Measurements from ENCODE around the gene CMIP.

The CMIP gene

DNA sequence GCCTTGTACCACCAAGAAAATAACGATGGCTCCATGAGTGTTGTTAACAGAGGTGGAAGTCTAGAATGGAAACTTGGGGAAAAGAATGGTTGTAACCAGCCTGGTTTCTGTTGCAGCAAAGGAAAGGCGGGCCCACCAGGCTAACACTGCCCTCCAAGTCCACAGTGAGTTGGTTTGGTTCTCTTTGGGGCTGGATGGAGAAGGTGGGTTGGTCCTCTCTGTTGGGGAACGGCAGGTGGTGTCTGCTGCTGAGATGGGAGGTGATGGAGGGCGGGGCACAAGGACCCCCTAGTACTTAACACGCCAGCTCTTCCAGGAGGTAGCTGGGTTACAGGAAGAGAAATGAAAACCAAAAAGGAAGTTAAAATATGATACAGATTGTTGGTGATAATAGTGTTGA lies 257.9 kb downstream of the CMIP start:
- TF ChIP-seq, protein P1, sequence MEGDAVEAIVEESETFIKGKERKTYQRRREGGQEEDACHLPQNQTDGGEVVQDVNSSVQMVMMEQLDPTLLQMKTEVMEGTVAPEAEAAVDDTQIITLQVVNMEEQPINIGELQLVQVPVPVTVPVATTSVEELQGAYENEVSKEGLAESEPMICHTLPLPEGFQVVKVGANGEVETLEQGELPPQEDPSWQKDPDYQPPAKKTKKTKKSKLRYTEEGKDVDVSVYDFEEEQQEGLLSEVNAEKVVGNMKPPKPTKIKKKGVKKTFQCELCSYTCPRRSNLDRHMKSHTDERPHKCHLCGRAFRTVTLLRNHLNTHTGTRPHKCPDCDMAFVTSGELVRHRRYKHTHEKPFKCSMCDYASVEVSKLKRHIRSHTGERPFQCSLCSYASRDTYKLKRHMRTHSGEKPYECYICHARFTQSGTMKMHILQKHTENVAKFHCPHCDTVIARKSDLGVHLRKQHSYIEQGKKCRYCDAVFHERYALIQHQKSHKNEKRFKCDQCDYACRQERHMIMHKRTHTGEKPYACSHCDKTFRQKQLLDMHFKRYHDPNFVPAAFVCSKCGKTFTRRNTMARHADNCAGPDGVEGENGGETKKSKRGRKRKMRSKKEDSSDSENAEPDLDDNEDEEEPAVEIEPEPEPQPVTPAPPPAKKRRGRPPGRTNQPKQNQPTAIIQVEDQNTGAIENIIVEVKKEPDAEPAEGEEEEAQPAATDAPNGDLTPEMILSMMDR (IDR thresholded peaks at IDR 0.05; ENCODE audit: low read depth, low read length): no peak
- in situ Hi-C loops (cut with HindIII; ENCODE audit: low sequenced_read_pairs): no loop called here
- no peak overlapping the region for H3K4me3 ChIP-seq (ENCODE audit: low read depth, low read length)
- DNase-seq (ENCODE audit: low read depth, low spot score): no peak

DNA sequence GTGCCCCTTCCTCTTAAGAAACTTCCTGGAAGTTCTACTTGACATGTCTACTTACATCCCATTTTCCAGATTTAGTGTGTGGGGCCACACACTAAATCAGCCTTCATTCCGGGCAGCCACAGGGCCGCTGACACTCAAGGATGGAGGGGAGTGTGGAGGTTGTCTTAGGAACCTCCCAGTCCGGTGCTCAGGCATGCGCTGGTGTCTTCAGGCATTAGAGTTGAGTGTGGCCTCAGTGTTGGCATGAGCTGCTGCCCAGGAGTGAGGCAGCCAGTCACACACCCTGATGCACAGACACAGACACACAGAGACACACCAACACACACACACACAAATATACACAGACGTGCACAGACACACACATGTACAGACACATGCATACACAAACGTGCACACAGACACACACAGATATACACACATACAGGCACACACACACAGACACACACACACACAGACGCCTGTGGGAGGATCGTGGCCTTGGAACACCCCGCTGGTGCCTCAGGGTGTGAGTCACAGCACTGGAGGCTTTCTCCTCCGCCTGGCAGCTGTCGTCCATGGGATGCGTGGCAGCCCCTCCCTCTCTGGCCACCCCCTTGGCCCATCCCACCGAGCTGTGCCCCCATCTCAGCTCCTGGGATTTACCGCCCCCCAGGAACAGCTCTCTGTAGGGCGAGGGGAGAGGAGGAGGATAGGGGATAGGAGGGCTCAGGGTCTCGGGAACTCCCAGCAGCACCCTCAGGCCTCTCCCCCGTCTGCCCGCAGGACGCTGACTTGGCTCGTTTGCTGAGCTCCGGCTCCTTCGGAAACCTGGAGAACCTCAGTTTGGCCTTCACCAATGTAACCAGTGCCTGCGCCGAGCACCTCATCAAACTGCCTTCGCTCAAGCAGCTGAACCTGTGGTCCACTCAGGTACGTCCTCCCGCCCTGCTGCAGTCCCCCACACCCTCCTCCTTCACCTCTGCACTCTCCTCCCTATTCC lies 258.9 kb downstream of the CMIP start:
- no peak overlapping the region for H3K4me3 ChIP-seq (ENCODE audit: low read depth, low read length)
- in situ Hi-C loops (cut with HindIII; ENCODE audit: low sequenced_read_pairs): no loop called here
- DNase-seq (ENCODE audit: low read depth, low spot score): peak; percentile 91

DNA sequence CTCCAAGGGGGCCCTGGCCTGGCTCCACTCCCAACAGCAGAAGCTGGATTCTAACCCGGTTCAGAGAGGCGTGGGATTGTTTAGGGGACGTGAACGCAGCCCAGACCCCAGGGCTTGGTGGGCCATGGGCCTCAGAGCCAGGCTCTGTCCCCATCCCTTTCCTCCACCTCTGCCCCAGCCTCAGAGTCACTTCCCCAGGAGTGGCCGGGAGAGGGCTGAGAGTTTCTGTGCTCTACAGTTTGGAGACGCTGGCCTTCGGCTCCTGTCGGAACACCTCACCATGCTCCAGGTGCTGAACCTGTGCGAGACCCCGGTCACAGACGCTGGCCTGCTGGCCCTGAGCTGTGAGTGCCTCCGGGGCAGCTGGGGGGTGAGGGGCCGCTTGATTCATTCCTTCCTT lies 260.7 kb downstream of the CMIP start:
- in situ Hi-C loops (cut with HindIII; ENCODE audit: low sequenced_read_pairs): no loop called here
- no peak for DNase-seq (ENCODE audit: low read depth, low spot score)
- TF ChIP-seq, protein P1 (IDR thresholded peaks at IDR 0.05; ENCODE audit: low read depth, low read length): no peak
- H3K4me3 ChIP-seq (ENCODE audit: low read depth, low read length): no peak overlapping the region

More for the DNA sequence above, 258.9 kb downstream of the CMIP start:
- TF ChIP-seq, protein P1 (IDR thresholded peaks at IDR 0.05; ENCODE audit: low read depth, low read length): no peak

DNA sequence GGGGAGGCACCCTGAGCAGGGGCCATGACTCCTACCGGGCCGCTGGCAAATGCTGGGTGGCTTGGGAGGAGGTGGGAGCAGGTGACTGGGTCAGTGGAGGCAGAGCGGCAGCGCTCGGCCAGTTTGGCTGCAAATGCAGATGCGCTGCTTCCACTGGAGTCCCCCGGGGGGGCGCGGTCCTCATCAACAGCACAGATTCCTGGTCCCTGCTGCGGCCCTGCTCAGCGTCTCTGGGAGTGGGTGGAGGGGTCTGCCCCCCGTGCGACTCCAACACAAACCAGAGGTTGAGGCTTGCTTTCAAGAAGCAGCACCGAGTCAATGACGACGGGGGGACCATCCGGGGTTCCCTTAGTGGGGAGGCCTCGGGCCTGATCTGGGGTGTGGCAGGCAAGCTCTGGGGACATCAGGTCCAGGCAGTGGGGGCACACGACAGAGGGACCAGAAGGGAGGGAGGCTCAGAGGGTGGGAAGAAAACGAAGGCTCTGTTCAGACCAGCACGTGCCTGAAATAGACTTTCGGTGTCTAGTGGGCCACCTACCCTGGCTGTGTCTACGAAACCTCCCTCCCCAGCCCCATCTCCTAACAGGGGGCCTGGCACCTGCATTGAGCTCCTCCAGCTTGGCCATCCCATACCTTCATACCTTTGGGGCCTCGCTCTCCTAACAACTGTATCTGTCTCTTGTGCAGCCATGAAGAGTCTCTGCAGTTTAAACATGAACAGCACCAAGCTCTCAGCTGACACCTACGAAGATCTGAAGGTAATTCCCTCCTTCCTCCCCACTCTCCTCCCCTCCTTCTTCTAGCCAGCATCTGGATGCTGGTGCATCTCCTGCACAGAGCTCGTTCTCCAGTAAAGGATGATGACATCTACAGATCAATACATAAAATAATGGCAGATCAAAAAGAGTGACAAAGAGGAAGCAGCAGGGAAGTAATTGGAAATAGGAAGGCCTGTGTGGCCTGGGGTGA lies 262.0 kb downstream of the CMIP start:
- in situ Hi-C loops (cut with HindIII; ENCODE audit: low sequenced_read_pairs): no loop called here
- no peak for DNase-seq (ENCODE audit: low read depth, low spot score)
- H3K4me3 ChIP-seq (ENCODE audit: low read depth, low read length): no peak overlapping the region
- TF ChIP-seq, protein P1 (IDR thresholded peaks at IDR 0.05; ENCODE audit: low read depth, low read length): no peak

DNA sequence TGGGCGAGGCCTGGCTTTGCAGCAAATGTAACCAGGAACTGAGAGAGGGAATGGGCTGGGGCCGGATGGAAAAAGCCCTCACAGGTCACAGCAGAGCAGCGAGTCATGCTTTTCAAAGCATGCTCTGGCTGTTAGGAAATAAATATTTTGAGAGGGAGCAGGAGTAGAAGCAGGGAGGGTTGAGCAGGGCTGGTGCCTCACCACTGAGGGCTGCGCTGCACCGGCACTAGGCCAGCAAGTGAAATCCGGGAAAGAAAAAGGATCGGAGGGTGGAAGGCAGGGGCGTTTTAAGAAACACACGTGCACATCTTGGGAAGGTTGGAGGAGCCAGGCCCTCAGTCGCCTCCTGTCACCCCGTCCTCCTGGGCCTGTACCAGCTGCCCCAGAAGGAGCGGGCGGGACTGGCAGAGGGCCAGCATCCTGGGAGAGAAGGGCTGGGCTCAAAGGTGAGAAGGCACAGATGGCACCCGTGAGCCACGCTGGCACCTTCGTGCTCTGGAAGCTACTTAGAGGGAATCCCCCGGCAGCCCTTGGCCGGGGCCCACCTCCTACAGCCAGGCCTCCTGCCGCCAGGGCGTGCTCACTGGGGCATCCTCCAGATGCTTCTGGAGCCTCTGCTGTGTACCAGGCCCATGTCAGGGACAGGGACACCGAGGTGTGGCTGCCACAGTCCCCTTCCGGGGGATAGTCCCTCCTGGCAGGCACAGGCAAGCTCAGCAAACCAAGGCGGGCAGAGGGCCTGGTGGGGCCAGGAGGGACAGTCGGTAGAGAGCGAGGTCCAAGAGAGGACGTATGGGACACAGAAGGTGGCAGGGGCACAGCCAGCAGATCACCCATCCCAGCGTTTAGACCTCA lies 263.0 kb downstream of the CMIP start:
- TF ChIP-seq, protein P1 (IDR thresholded peaks at IDR 0.05; ENCODE audit: low read depth, low read length): no peak
- H3K4me3 ChIP-seq (ENCODE audit: low read depth, low read length): no peak overlapping the region
- in situ Hi-C loops (cut with HindIII; ENCODE audit: low sequenced_read_pairs): no loop called here
- DNase-seq (ENCODE audit: low read depth, low spot score): peak; percentile 71
